Gastrocnemius medialis (tissue), 4 donors: ENCODE results near the gene TRIOBP.

ENCODE experiments used
- CTCF ChIP-seq, 5 experiments: fragments of 450-650 bp in 3 of 5; fragments of 200-600 bp in 2 of 5; sonication (generic) in 2 of 5; IDR thresholded peaks in 4 of 5; conservative IDR thresholded peaks in 1 of 5; 1 replicate in 4 of 5; 2 replicates in 1 of 5; pipeline ENCODE4 v1.5.1; 2016 to 2019; ENCODE audit warnings: antibody characterized with exemption in 5 of 5, mild to moderate bottlenecking in 3 of 5, moderate library complexity in 3 of 5
- POLR2A ChIP-seq, 2 donors: fragments of 450-650 bp; IDR thresholded peaks; one replicate each; pipeline ENCODE4 v1.6.1; 2017; ENCODE audit warnings: antibody characterized with exemption in 2 of 2, mild to moderate bottlenecking in 2 of 2, moderate library complexity in 2 of 2

- TF ChIP-seq CTCF (IDR thresholded peaks at IDR 0.05 in 4 of 5, conservative IDR thresholded peaks at IDR 0.05 in 1 of 5) = no peak
- no peak for TF ChIP-seq POLR2A (IDR thresholded peaks at IDR 0.05)
These were observed 19.3 kb upstream of the TRIOBP start for GRCh38 chr22:37677493-37677974.
